Neural progenitor cell (in vitro differentiated cells): ENCODE measurements around the gene ZNF586. TPM values are rescaled to one million over a fixed set of nuclear protein-coding genes. Genes with fewer than 3 reads are reported as not detected.

Source experiments
- DNase-seq: peaks from one replicate; pipeline ENCODE4 v3.0.0-alpha.2; 2016; ENCODE audit warnings: low spot score
- H2AFZ ChIP-seq: fragments of 200-600 bp; sonication (generic); replicated peaks from 2 replicates; pipeline ENCODE4 v1.6.1; 2016; ENCODE audit warnings: antibody characterized with exemption
- H3F3A ChIP-seq: fragments of 200-600 bp; sonication (generic); 2 replicates; pipeline ENCODE4 v1.6.1; 2016; ENCODE audit warnings: antibody characterized with exemption, low read depth
- H3K27ac ChIP-seq: fragments of 200-600 bp; sonication (generic); 2 replicates; pipeline ENCODE4 v1.5.1; 2016; ENCODE audit warnings: mild to moderate bottlenecking
- H3K27me3 ChIP-seq: fragments of 200-600 bp; sonication (generic); 2 replicates; pipeline ENCODE4 v1.6.1; 2016; ENCODE audit warnings: mild to moderate bottlenecking, moderate library complexity
- H3K36me3 ChIP-seq: fragments of 200-600 bp; sonication (generic); 2 replicates; pipeline ENCODE4 v1.5.1; 2016
- H3K4me1 ChIP-seq: fragments of 200-600 bp; sonication (generic); 2 replicates; pipeline ENCODE4 v1.6.1; 2016; ENCODE audit warnings: mixed run types
- H3K4me2 ChIP-seq: fragments of 200-600 bp; sonication (generic); 2 replicates; pipeline ENCODE4 v1.6.1; 2016
- H3K4me3 ChIP-seq: fragments of 200-600 bp; sonication (generic); 2 replicates; pipeline ENCODE4 v1.5.1; 2016
- H3K79me2 ChIP-seq: fragments of 200-600 bp; sonication (generic); 2 replicates; pipeline ENCODE4 v1.6.1; 2016; ENCODE audit warnings: low read depth
- H3K9ac ChIP-seq: fragments of 200-600 bp; sonication (generic); 2 replicates; pipeline ENCODE4 v1.6.1; 2016
- H3K9me3 ChIP-seq: fragments of 200-600 bp; sonication (generic); 2 replicates; pipeline ENCODE4 v1.5.1; 2016; ENCODE audit warnings: low read depth
- H4K20me1 ChIP-seq: fragments of 200-600 bp; sonication (generic); 2 replicates; pipeline ENCODE4 v1.6.1; 2016; ENCODE audit warnings: low read depth
- H3K27ac Mint-ChIP-seq: 3 replicates; pipeline ENCODE4 v1.8.0; 2021; ENCODE audit warnings: mixed read lengths
- H3K27me3 Mint-ChIP-seq: 2 replicates; pipeline ENCODE4 v1.8.0; 2022; ENCODE audit warnings: low read depth, mild to moderate bottlenecking, inconsistent platforms, moderate library complexity, mixed read lengths; ENCODE audit not compliant: insufficient read depth
- H3K36me3 Mint-ChIP-seq: 3 replicates; pipeline ENCODE4 v1.8.0; 2021; ENCODE audit warnings: mixed read lengths
- H3K4me1 Mint-ChIP-seq: 3 replicates; pipeline ENCODE4 v1.8.0; 2021; ENCODE audit warnings: mixed read lengths
- H3K4me3 Mint-ChIP-seq: 3 replicates; pipeline ENCODE4 v1.8.0; 2021; ENCODE audit warnings: mild to moderate bottlenecking, moderate library complexity, mixed read lengths
- H3K9me3 Mint-ChIP-seq: 3 replicates; pipeline ENCODE4 v1.8.0; 2020; ENCODE audit warnings: mixed read lengths
- CTCF ChIP-seq: fragments of 200-600 bp; sonication (generic); IDR thresholded peaks from 2 replicates; pipeline ENCODE4 v1.5.1; 2017; ENCODE audit warnings: antibody characterized with exemption, mild to moderate bottlenecking
- EZH2 ChIP-seq: fragments of 200-600 bp; sonication (generic); IDR thresholded peaks from 2 replicates; pipeline ENCODE4 v1.6.1; 2017; ENCODE audit warnings: antibody characterized with exemption, mild to moderate bottlenecking, moderate library complexity
- EZH2phosphoT487 ChIP-seq: fragments of 200-600 bp; sonication (generic); IDR thresholded peaks from 2 replicates; pipeline ENCODE4 v1.6.1; 2017; ENCODE audit warnings: antibody characterized with exemption
- total RNA-seq: library from RNA; depleted of rRNA; stranded (reverse); fragments of >200 nt; gene quantifications from 2 replicates; pipeline ENCODE4 v1.2.3, GENCODE V29; 2015; ENCODE audit warnings: low replicate concordance

Gene ZNF586
- total RNA-seq, 1 donor from 2014 or later = 19.8 TPM

GRCh38 chr19:57786286-57786685 is 16.8 kb downstream of the ZNF586 start:
- Histone ChIP-seq H3K79me2 (peaks cover 53% of the 10 kb centered on the region), H3K36me3 (no peaks in the 10 kb centered on the region), H3K9ac (no peak overlapping the region), H3K4me2 (no peak overlapping the region), H3K9me3 (no peaks in the 10 kb centered on the region), H3K4me3 (no peak overlapping the region), H2AFZ (no peak overlapping the region), H4K20me1 (no peaks in the 10 kb centered on the region), H3K4me1 (no peaks in the 10 kb centered on the region), H3K27ac (no peak overlapping the region), H3K27me3 (no peaks in the 10 kb centered on the region), H3F3A (no peaks in the 10 kb centered on the region)
- H3K4me3 Mint-ChIP-seq = no peak overlapping the region
- H3K9me3 Mint-ChIP-seq = peaks cover 64% of the 10 kb centered on the region
- H3K27ac Mint-ChIP-seq = no peak overlapping the region
- peaks cover 70% of the 10 kb centered on the region for H3K36me3 Mint-ChIP-seq
- no peak for TF ChIP-seq EZH2phosphoT487
- no peak for TF ChIP-seq CTCF
- no peak for TF ChIP-seq EZH2
- peaks cover 14% of the 10 kb centered on the region for H3K27me3 Mint-ChIP-seq
- no peak for DNase-seq
- no peaks in the 10 kb centered on the region for H3K4me1 Mint-ChIP-seq

GRCh38 chr19:57786906-57787305 is 17.4 kb downstream of the ZNF586 start:
- Histone ChIP-seq H2AFZ (no peak overlapping the region), H3K79me2 (peaks cover 50% of the 10 kb centered on the region), H3K9me3 (no peaks in the 10 kb centered on the region), H3K9ac (no peak overlapping the region), H3K4me2 (no peak overlapping the region), H3K4me1 (no peaks in the 10 kb centered on the region), H3K27me3 (no peaks in the 10 kb centered on the region), H3K27ac (no peak overlapping the region), H4K20me1 (no peaks in the 10 kb centered on the region), H3K4me3 (no peak overlapping the region), H3F3A (no peaks in the 10 kb centered on the region), H3K36me3 (no peaks in the 10 kb centered on the region)
- H3K36me3 Mint-ChIP-seq = peaks cover 69% of the 10 kb centered on the region
- TF ChIP-seq EZH2phosphoT487 (no peak), CTCF (no peak), EZH2 (no peak)
- peaks cover 14% of the 10 kb centered on the region for H3K27me3 Mint-ChIP-seq
- peaks cover 63% of the 10 kb centered on the region for H3K9me3 Mint-ChIP-seq
- H3K4me1 Mint-ChIP-seq = no peaks in the 10 kb centered on the region
- DNase-seq = no peak
- no peak overlapping the region for H3K27ac Mint-ChIP-seq
- no peak overlapping the region for H3K4me3 Mint-ChIP-seq

- H3K27ac ChIP-seq = no peak overlapping the region
- H3K4me1 ChIP-seq = no peaks in the 10 kb centered on the region
- H3K4me2 ChIP-seq = no peak overlapping the region
- Mint-ChIP-seq H3K36me3 (peaks cover 69% of the 10 kb centered on the region), H3K4me3 (no peak overlapping the region), H3K9me3 (peaks cover 58% of the 10 kb centered on the region), H3K27ac (no peak overlapping the region), H3K4me1 (no peaks in the 10 kb centered on the region), H3K27me3 (peaks cover 15% of the 10 kb centered on the region)
- H4K20me1 ChIP-seq = no peaks in the 10 kb centered on the region
- no peaks in the 10 kb centered on the region for H3K27me3 ChIP-seq
- DNase-seq = no peak
- H3K36me3 ChIP-seq = no peaks in the 10 kb centered on the region
- H3K9ac ChIP-seq = no peak overlapping the region
- H3K9me3 ChIP-seq = no peaks in the 10 kb centered on the region
- no peaks in the 10 kb centered on the region for H3F3A ChIP-seq
- no peak overlapping the region for H2AFZ ChIP-seq
- no peak overlapping the region for H3K4me3 ChIP-seq
- peaks cover 46% of the 10 kb centered on the region for H3K79me2 ChIP-seq
- no peak for TF ChIP-seq EZH2phosphoT487
- no peak for TF ChIP-seq EZH2
- no peak for TF ChIP-seq CTCF
These were observed 18.7 kb downstream of the ZNF586 start for GRCh38 chr19:57788114-57788692.
